Stimulated activated naive B cell treated with anti-CD40 and anti-IgM and Interleukin-4, amounts not matched to agents 10 μg/mL and 1 μg/mL and 100 μg/mL, for 72 hours (primary cell): ENCODE results near the gene KIF2C.
A peak's percentile ranks its signal among the peaks of the same experiment; 100 is the strongest.
"Not testable (repeated sequence)": the region's sequence is repeated elsewhere in the genome, so short reads cannot be mapped to it uniquely, and the experiment has no call there.

ENCODE experiments used
- ATAC-seq, 2 donors: fragments of 150-1000 bp; cut with Tn5 transposase; replicated peaks; 2 replicates each; pipeline ENCODE4 v1.10.0; 2021; ENCODE audit warnings: moderate library complexity in 1 of 2
- DNase-seq: peaks from one replicate; pipeline ENCODE4 v3.0.0; 2021
- H3K27ac Mint-ChIP-seq: one replicate; pipeline ENCODE4 v1.8.0; 2022; ENCODE audit warnings: mild to moderate bottlenecking, mixed read lengths
- H3K27me3 Mint-ChIP-seq, 2 donors: one replicate each; pipeline ENCODE4 v1.8.0; 2022; ENCODE audit warnings: mixed read lengths in 2 of 2
- H3K36me3 Mint-ChIP-seq, 2 donors: one replicate each; pipeline ENCODE4 v1.8.0; 2022; ENCODE audit warnings: mixed read lengths in 2 of 2, mild to moderate bottlenecking in 1 of 2
- H3K4me1 Mint-ChIP-seq, 2 donors: one replicate each; pipeline ENCODE4 v1.8.0; 2022; ENCODE audit warnings: mixed read lengths in 2 of 2, mild to moderate bottlenecking in 1 of 2
- H3K4me3 Mint-ChIP-seq, 2 donors: one replicate each; pipeline ENCODE4 v1.8.0; 2022; ENCODE audit warnings: mild to moderate bottlenecking in 2 of 2, mixed read lengths in 2 of 2, moderate library complexity in 1 of 2
- H3K9me3 Mint-ChIP-seq, 2 donors: one replicate each; pipeline ENCODE4 v1.8.0; 2022; ENCODE audit warnings: mixed read lengths in 2 of 2, mild to moderate bottlenecking in 1 of 2

KIF2C gene

GRCh38 chr1:44739307-44740178 is at the start of gene KIF2C:
Gene KIF2C, plus strand, starts transcription at chr1:44739837. Its CDS starts 96 bp downstream, at chr1:44739933.
- peak; percentile 95 for DNase-seq
- ATAC-seq: peak; percentile 98 to 99
- Mint-ChIP-seq H3K36me3 (peaks cover 0 to 3% of the 10 kb centered on the region in 2 donors), H3K9me3 (no peaks in the 10 kb centered on the region), H3K4me1 (peaks cover 8 to 18% of the 10 kb centered on the region in 2 donors), H3K27me3 (no peaks in the 10 kb centered on the region), H3K27ac (peak within 1 kb of the TSS; percentile 92), H3K4me3 (peak within 1 kb of the TSS; percentile 87 to 91)

GRCh38 chr1:44693159-44693558 is 46.5 kb upstream of the KIF2C start:
- Mint-ChIP-seq H3K27ac (peak overlapping the region; percentile 2), H3K4me1 (peaks cover 41 to 68% of the 10 kb centered on the region in 2 donors), H3K27me3 (no peaks in the 10 kb centered on the region), H3K36me3 (peaks cover 0 to 3% of the 10 kb centered on the region in 2 donors), H3K9me3 (peaks cover 0 to 2% of the 10 kb centered on the region in 2 donors), H3K4me3 (peak overlapping the region in 1 of 2 donors; percentile 20)
- ATAC-seq (peak; percentile 78 to 79), DNase-seq (peak; percentile 53)

GRCh38 chr1:44693900-44694299 is 45.7 kb upstream of the KIF2C start:
- Mint-ChIP-seq H3K4me1 (peaks cover 41 to 76% of the 10 kb centered on the region in 2 donors), H3K27ac (no peak overlapping the region), H3K36me3 (peaks cover 0 to 3% of the 10 kb centered on the region in 2 donors), H3K27me3 (no peaks in the 10 kb centered on the region), H3K9me3 (peaks cover 0 to 2% of the 10 kb centered on the region in 2 donors), H3K4me3 (no peak overlapping the region)
- DNase-seq: no peak
- no peak for ATAC-seq

GRCh38 chr1:44694863-44695478 is 44.7 kb upstream of the KIF2C start:
- Mint-ChIP-seq H3K27ac (no peak overlapping the region), H3K9me3 (peaks cover 0 to 2% of the 10 kb centered on the region in 2 donors), H3K4me1 (peaks cover 41 to 77% of the 10 kb centered on the region in 2 donors), H3K27me3 (no peaks in the 10 kb centered on the region), H3K36me3 (peaks cover 0 to 3% of the 10 kb centered on the region in 2 donors), H3K4me3 (no peak overlapping the region)
- DNase-seq (peak; percentile 58), ATAC-seq (peak; percentile 47 to 63)

GRCh38 chr1:44695671-44696070 is 44.0 kb upstream of the KIF2C start:
- Mint-ChIP-seq H3K27me3 (no peaks in the 10 kb centered on the region), H3K4me1 (peaks cover 41 to 77% of the 10 kb centered on the region in 2 donors), H3K36me3 (peaks cover 0 to 3% of the 10 kb centered on the region in 2 donors), H3K9me3 (peaks cover 0 to 2% of the 10 kb centered on the region in 2 donors), H3K27ac (peak overlapping the region; percentile 53), H3K4me3 (no peak overlapping the region)
- DNase-seq (no peak), ATAC-seq (no peak)

DNA sequence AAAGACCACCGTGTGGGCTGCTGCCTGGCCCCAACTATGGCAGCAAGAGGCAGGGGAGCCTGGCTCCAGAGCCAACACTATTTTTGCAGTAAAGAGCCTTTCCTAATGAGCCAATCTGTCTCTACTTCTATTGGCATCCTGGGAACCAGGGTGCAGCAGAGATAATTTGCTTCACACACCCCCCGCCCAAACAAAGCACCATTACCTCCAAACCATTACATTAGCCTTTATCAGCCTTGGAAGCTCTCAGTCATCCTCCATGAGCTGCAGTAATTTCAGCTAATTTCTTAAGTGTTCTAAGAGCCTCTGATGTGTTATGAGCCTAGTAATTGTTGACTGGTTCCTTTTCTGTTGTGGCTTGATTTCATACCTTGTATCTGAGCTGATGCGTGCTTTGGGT is 43.5 kb upstream of the KIF2C start:
- H3K4me3 Mint-ChIP-seq: no peak overlapping the region
- H3K9me3 Mint-ChIP-seq: peaks cover 0 to 2% of the 10 kb centered on the region in 2 donors
- no peak overlapping the region for H3K27ac Mint-ChIP-seq
- DNase-seq (no peak), ATAC-seq (no peak)
- H3K27me3 Mint-ChIP-seq: no peaks in the 10 kb centered on the region
- peaks cover 41 to 77% of the 10 kb centered on the region in 2 donors for H3K4me1 Mint-ChIP-seq
- peaks cover 0 to 3% of the 10 kb centered on the region in 2 donors for H3K36me3 Mint-ChIP-seq

DNA sequence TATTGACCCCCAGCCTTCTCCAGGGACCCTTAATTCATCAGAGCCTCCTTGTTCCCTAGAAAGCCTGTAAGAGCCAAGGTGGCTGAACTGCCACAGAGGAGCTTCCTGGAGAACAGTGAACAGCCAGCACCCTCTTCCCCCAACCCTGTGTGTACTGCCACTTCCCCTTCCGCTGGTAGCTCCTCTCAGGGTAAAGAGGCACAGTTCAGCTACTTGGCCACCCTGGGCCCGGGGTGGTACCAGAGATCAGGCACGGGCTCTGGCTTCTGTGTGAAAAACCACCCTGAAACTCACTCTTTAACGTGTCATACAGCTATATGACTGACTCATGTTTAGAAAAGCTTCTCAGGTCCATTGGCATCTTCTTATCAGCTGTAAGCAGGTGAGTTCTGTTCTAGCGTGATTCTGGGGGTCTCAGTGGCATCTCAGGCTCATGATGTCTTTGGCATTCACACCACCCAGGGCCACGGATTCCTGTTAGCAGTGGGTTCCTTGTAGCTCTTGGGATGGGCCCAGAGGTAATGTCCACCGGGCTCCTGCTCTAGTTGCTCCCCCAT is 42.8 kb upstream of the KIF2C start:
- Mint-ChIP-seq H3K4me1 (peaks cover 36 to 71% of the 10 kb centered on the region in 2 donors), H3K4me3 (peak overlapping the region; percentile 61 to 73)

DNA sequence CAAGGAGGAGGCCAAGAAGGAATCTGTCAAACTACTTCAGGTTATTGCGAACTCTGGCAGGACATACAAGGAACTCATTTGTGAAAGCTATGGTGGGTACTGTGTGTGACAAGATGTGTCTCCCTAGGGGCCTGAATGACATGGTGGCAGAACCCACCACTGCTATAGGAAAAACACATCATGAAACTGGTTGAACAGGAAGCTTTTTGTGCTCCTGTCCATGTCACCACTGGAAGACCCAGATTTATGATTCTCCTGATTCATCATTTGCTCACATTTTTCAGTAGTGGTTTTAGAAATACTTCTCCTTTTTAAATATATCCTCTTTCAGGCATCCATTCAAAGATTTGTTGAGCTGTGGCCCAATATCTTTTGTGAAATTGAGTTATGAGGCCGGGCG is 41.5 kb upstream of the KIF2C start:
- Mint-ChIP-seq H3K27ac (peak overlapping the region; percentile 90), H3K9me3 (no peaks in the 10 kb centered on the region), H3K27me3 (no peaks in the 10 kb centered on the region), H3K4me3 (no peak overlapping the region), H3K4me1 (peaks cover 32 to 58% of the 10 kb centered on the region in 2 donors), H3K36me3 (peaks cover 0 to 1% of the 10 kb centered on the region in 2 donors)
- peak; percentile 73 for ATAC-seq
- DNase-seq: peak; percentile 57

More for the DNA sequence above, 42.8 kb upstream of the KIF2C start:
- Mint-ChIP-seq H3K27ac (peak overlapping the region; percentile 90), H3K36me3 (peaks cover 0 to 1% of the 10 kb centered on the region in 2 donors), H3K27me3 (no peaks in the 10 kb centered on the region), H3K9me3 (no peaks in the 10 kb centered on the region)
- DNase-seq (peak; percentile 40), ATAC-seq (peak; percentile 66 to 67)

- peaks cover 27 to 46% of the 10 kb centered on the region in 2 donors for H3K4me1 Mint-ChIP-seq
- not testable (repeated sequence) for H3K27ac Mint-ChIP-seq, H3K9me3 Mint-ChIP-seq, H3K4me3 Mint-ChIP-seq, ATAC-seq, H3K36me3 Mint-ChIP-seq, DNase-seq, H3K27me3 Mint-ChIP-seq
Measured at GRCh38 chr1:44699375-44699774, 40.3 kb upstream of the KIF2C start.

DNA sequence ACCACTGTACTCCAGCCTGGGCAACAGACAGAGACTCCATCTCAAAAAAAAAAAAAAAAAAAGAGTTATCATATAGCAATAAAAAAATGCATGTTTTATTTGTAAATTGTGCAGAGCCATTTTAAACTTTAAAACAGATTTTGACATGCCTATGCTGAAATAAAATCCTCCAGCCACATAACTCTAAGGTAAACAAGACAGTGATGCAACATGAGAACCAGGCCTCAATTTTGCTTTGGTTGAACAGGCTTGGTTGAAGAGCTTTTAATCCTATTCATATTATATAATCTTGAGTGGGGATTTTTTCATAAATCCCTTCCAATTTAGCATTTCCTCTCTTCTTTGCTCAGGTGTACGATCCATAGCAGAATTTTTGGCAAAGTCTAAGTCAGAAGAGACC is 39.1 kb upstream of the KIF2C start:
- H3K27me3 Mint-ChIP-seq: no peaks in the 10 kb centered on the region
- no peak overlapping the region for H3K4me3 Mint-ChIP-seq
- no peak overlapping the region for H3K27ac Mint-ChIP-seq
- ATAC-seq (no peak), DNase-seq (no peak)
- no peaks in the 10 kb centered on the region for H3K9me3 Mint-ChIP-seq
- peaks cover 20 to 34% of the 10 kb centered on the region in 2 donors for H3K4me1 Mint-ChIP-seq
- H3K36me3 Mint-ChIP-seq: peaks cover 0 to 1% of the 10 kb centered on the region in 2 donors

GRCh38 chr1:44701141-44701573 is 38.5 kb upstream of the KIF2C start:
- H3K27ac Mint-ChIP-seq: no peak overlapping the region
- H3K9me3 Mint-ChIP-seq: no peaks in the 10 kb centered on the region
- H3K4me3 Mint-ChIP-seq: no peak overlapping the region
- DNase-seq (no peak), ATAC-seq (no peak)
- peaks cover 15 to 29% of the 10 kb centered on the region in 2 donors for H3K4me1 Mint-ChIP-seq
- H3K27me3 Mint-ChIP-seq: no peaks in the 10 kb centered on the region
- H3K36me3 Mint-ChIP-seq: peaks cover 0 to 1% of the 10 kb centered on the region in 2 donors

DNA sequence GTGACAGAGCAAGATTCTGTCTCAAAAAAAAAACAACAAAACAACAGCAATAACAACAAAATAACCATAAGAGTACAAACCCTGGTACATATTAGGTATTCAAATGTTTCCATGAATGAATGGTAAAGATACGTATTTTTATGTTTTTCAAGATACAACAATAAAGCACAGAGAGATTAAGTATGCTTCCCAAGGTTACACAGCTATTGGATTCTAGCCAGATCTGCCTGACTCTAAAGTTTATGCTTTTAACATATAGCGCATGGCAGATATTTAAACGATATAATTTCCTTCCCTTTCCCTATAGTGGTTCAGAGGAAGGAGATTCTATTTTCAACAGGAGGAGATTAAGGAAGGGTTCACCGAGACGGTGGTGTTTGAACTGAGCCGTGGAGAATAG is 34.2 kb upstream of the KIF2C start:
- Mint-ChIP-seq H3K27me3 (no peaks in the 10 kb centered on the region), H3K36me3 (no peaks in the 10 kb centered on the region), H3K4me3 (no peak overlapping the region), H3K9me3 (no peaks in the 10 kb centered on the region), H3K27ac (no peak overlapping the region), H3K4me1 (peaks cover 16 to 17% of the 10 kb centered on the region in 2 donors)
- no peak for DNase-seq
- no peak for ATAC-seq

DNA sequence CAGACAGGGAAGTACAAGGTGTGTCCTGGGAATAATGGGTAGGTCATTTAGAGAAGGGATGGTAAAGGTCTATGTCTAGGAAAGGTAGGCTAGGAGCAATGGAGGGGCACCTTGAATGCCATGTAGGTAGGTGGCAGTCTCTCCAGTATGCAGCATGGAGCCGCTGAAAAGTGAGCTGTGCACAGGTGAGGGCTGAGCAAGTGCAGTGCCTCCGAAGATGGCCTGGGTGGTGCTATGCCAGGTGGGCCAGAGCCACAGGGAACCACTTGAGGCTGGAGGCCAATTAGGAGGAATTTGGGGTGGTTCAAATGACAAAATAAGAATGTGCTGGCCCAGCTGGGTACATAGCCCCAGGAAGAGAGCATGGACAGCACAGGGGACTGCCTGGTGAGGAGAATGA is 33.7 kb upstream of the KIF2C start:
- ATAC-seq (no peak), DNase-seq (no peak)
- no peaks in the 10 kb centered on the region for H3K27me3 Mint-ChIP-seq
- no peaks in the 10 kb centered on the region for H3K9me3 Mint-ChIP-seq
- no peaks in the 10 kb centered on the region for H3K36me3 Mint-ChIP-seq
- H3K27ac Mint-ChIP-seq: no peak overlapping the region
- H3K4me1 Mint-ChIP-seq: peaks cover 16 to 17% of the 10 kb centered on the region in 2 donors
- H3K4me3 Mint-ChIP-seq: no peak overlapping the region

- ATAC-seq: no peak
- no peak for DNase-seq
Measured at GRCh38 chr1:44707112-44707881, 32.3 kb upstream of the KIF2C start.

More at GRCh38 chr1:44707112-44707881, 32.3 kb upstream of the KIF2C start:
- Mint-ChIP-seq H3K27ac (no peak overlapping the region), H3K36me3 (no peaks in the 10 kb centered on the region), H3K4me3 (no peak overlapping the region), H3K9me3 (no peaks in the 10 kb centered on the region), H3K27me3 (no peaks in the 10 kb centered on the region), H3K4me1 (peaks cover 17 to 21% of the 10 kb centered on the region in 2 donors)
